Measurements from ENCODE around the gene NOSIP.

DNA sequence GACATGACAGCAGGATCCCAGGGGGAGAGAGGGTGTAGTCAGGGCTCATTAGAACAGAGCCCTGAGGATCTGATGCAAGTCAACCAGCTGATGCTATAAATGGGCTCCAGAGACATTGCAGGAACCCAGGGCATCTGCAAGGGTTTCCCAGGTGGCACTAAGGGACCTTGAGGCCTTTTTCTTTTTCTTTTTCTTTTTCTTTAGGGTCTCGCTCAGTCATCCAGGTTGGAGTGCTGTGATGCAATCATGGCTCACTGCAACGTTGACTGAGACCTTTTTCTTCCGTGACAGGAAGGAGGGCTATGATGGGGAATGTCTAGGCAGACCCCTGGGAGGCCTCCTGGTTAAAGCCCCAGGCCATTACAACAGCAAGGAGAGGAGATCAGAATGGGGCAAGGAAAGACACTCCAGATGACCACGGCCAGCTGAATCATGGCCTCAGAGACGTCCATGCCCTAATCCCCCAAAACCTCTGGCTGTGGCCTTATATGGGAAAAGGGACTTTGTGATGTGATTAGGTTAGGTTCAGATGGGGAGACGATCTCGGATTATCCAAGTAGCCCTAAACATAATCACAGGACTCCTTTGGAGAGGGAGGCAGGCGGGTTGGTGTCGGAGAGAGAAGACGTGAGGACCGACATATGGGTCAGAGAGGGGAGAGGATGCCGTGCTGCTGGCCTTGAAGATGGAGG is 72.4 kb downstream of the NOSIP start:
- no peak for TF ChIP-seq GATA2 (IDR thresholded peaks at IDR 0.05; ENCODE audit: low read depth, low read length)
- TF ChIP-seq GATA3 (IDR thresholded peaks at IDR 0.05; ENCODE audit: low read depth, low read length) = no peak

All from SH-SY5Y (cell line).